Endodermal cell (in vitro differentiated cells): ENCODE data around the gene ARHGAP44. TPM values are rescaled to one million over a fixed set of nuclear protein-coding genes. Genes with fewer than 3 reads are reported as not detected.

ENCODE experiments used
- DNase-seq: peaks from one replicate; pipeline ENCODE4 v3.0.0-alpha.2; 2017
- H3K27ac ChIP-seq: 2 replicates; pipeline ENCODE4 v1.5.1; 2013; ENCODE audit warnings: mild to moderate bottlenecking, low read depth, low read length, moderate library complexity
- H3K27me3 ChIP-seq: 2 replicates; pipeline ENCODE4 v1.6.1; 2013; ENCODE audit warnings: mild to moderate bottlenecking, low read length, moderate library complexity; ENCODE audit not compliant: insufficient read depth, control insufficient read depth, poor library complexity, severe bottlenecking
- H3K36me3 ChIP-seq: 2 replicates; pipeline ENCODE4 v1.7.0; 2013; ENCODE audit warnings: mild to moderate bottlenecking, low read length, moderate library complexity; ENCODE audit not compliant: control insufficient read depth, insufficient read depth
- H3K4me1 ChIP-seq: one replicate; pipeline ENCODE4 v1.7.0; 2013; ENCODE audit warnings: low read length; ENCODE audit not compliant: control insufficient read depth, insufficient read depth
- H3K4me3 ChIP-seq: 2 replicates; pipeline ENCODE4 v1.5.1; 2013; ENCODE audit warnings: mild to moderate bottlenecking, low read length, moderate library complexity
- H3K9ac ChIP-seq: 2 replicates; pipeline ENCODE4 v1.6.1; 2013; ENCODE audit warnings: mild to moderate bottlenecking, low read length, moderate library complexity; ENCODE audit not compliant: poor library complexity, severe bottlenecking; ENCODE audit errors: extremely low read depth
- H3K9me3 ChIP-seq: 2 replicates; pipeline ENCODE4 v1.6.1; 2013; ENCODE audit warnings: mild to moderate bottlenecking, low read length, moderate library complexity; ENCODE audit not compliant: control insufficient read depth
- H3K27ac Mint-ChIP-seq: 2 replicates; pipeline ENCODE4 v1.8.0; 2020; ENCODE audit warnings: mixed read lengths
- H3K27me3 Mint-ChIP-seq: 2 replicates; pipeline ENCODE4 v1.8.0; 2021; ENCODE audit warnings: mild to moderate bottlenecking, mixed read lengths; ENCODE audit not compliant: insufficient read depth
- H3K36me3 Mint-ChIP-seq: 2 replicates; pipeline ENCODE4 v1.8.0; 2020; ENCODE audit warnings: low read depth, mixed read lengths
- H3K4me1 Mint-ChIP-seq: 2 replicates; pipeline ENCODE4 v1.8.0; 2020; ENCODE audit warnings: mixed read lengths
- H3K4me3 Mint-ChIP-seq: 2 replicates; pipeline ENCODE4 v1.8.0; 2020; ENCODE audit warnings: mild to moderate bottlenecking, moderate library complexity, mixed read lengths
- H3K9me3 Mint-ChIP-seq: 2 replicates; pipeline ENCODE4 v1.8.0; 2020; ENCODE audit warnings: mild to moderate bottlenecking, mixed read lengths
- CTCF ChIP-seq: fragments of 200-600 bp; sonication (generic); conservative IDR thresholded peaks from 2 replicates; pipeline ENCODE4 v1.5.0; 2021; ENCODE audit warnings: antibody characterized with exemption, mild to moderate bottlenecking
- WGBS, 2 experiments: methylation state at CpG; one replicate each; pipeline versions ENCODE4 v1.1.5 to v1.1.7; 2013; ENCODE audit warnings: missing lambda C conversion rate in 2 of 2, mixed read lengths in 1 of 2; ENCODE audit not compliant: insufficient coverage in 1 of 2, insufficient read length in 1 of 2; 5-methylcytosine and 5-hydroxymethylcytosine counted together
- total RNA-seq, 2 donors: library from RNA; stranded (reverse); fragmentation: NEBNext Ultra II Directional in 1 of 2; extraction: Animal tissue kit (Norgen Biotek cat#: 25700) in 1 of 2; gene quantifications; 2 replicates in 1 of 2; 3 replicates in 1 of 2; pipeline ENCODE4 v1.2.1, GENCODE V29; 2021

ARHGAP44 gene
- total RNA-seq, 2 donors from 2014 or later = 14.2 to 21.9 TPM

GRCh38 chr17:13004336-13004735 lies 215.0 kb downstream of the ARHGAP44 start:
- Histone ChIP-seq H3K36me3 (peaks cover 89% of the 10 kb centered on the region), H3K9ac (no peak overlapping the region), H3K9me3 (no peaks in the 10 kb centered on the region), H3K27ac (no peak overlapping the region), H3K4me1 (no peaks in the 10 kb centered on the region), H3K4me3 (no peak overlapping the region), H3K27me3 (no peaks in the 10 kb centered on the region)
- H3K9me3 Mint-ChIP-seq = no peaks in the 10 kb centered on the region
- DNase-seq = no peak
- H3K27ac Mint-ChIP-seq = peak overlapping the region; percentile 0
- 85% methylated on average over 2 to 4 of the region's 4 CpGs for WGBS, 2 experiments
- H3K4me3 Mint-ChIP-seq = no peak overlapping the region
- no peak for TF ChIP-seq CTCF
- H3K4me1 Mint-ChIP-seq = no peaks in the 10 kb centered on the region
- peaks cover 49% of the 10 kb centered on the region for H3K36me3 Mint-ChIP-seq
- H3K27me3 Mint-ChIP-seq = no peaks in the 10 kb centered on the region

GRCh38 chr17:13005530-13005929 lies 216.2 kb downstream of the ARHGAP44 start:
- WGBS, 2 experiments = 92 to 98% methylated on average over 4 to 6 of the region's 6 CpGs
- no peak overlapping the region for H3K9ac ChIP-seq
- Mint-ChIP-seq H3K4me1 (no peaks in the 10 kb centered on the region), H3K36me3 (peaks cover 51% of the 10 kb centered on the region), H3K27ac (no peak overlapping the region), H3K9me3 (no peaks in the 10 kb centered on the region), H3K4me3 (no peak overlapping the region), H3K27me3 (no peaks in the 10 kb centered on the region)
- no peak overlapping the region for H3K27ac ChIP-seq
- H3K27me3 ChIP-seq = no peaks in the 10 kb centered on the region
- no peaks in the 10 kb centered on the region for H3K4me1 ChIP-seq
- DNase-seq = no peak
- H3K36me3 ChIP-seq = peaks cover 92% of the 10 kb centered on the region
- no peaks in the 10 kb centered on the region for H3K9me3 ChIP-seq
- H3K4me3 ChIP-seq = no peak overlapping the region
- TF ChIP-seq CTCF = no peak

DNA sequence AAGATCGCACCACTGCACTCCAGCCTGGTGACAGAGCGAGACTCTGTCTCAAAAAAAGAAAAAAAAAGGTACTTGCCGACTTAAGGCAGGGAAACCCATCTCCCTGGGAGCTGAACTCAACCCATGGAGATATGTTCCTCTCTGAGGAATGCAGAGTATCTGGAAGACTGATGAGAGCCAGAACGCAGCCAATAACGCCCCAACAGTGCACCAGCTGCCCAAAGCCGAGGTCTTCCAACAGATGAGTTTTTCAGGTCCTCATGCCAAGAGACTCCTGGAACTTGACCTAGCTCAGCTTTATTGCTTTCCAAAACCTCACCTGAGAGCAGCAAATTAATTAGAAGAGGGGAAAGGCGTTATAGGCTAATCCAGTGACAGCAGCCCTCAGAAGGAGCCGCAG lies 219.2 kb downstream of the ARHGAP44 start:
- H3K27ac ChIP-seq = no peak overlapping the region
- Mint-ChIP-seq H3K9me3 (no peaks in the 10 kb centered on the region), H3K27ac (no peak overlapping the region), H3K4me3 (no peak overlapping the region), H3K27me3 (no peaks in the 10 kb centered on the region), H3K4me1 (no peaks in the 10 kb centered on the region), H3K36me3 (peaks cover 75% of the 10 kb centered on the region)
- no peaks in the 10 kb centered on the region for H3K4me1 ChIP-seq
- no peak for TF ChIP-seq CTCF
- no peak overlapping the region for H3K4me3 ChIP-seq
- peaks cover 94% of the 10 kb centered on the region for H3K36me3 ChIP-seq
- H3K9me3 ChIP-seq = no peaks in the 10 kb centered on the region
- 90 to 100% methylated on average over 5 to 8 of the region's 8 CpGs for WGBS, 2 experiments
- H3K9ac ChIP-seq = no peak overlapping the region
- no peak for DNase-seq
- H3K27me3 ChIP-seq = no peaks in the 10 kb centered on the region
